Measurements from ENCODE around the gene ERCC6L.
A peak's percentile ranks its signal among the peaks of the same experiment; 100 is the strongest.

ERCC6L gene, protein sequence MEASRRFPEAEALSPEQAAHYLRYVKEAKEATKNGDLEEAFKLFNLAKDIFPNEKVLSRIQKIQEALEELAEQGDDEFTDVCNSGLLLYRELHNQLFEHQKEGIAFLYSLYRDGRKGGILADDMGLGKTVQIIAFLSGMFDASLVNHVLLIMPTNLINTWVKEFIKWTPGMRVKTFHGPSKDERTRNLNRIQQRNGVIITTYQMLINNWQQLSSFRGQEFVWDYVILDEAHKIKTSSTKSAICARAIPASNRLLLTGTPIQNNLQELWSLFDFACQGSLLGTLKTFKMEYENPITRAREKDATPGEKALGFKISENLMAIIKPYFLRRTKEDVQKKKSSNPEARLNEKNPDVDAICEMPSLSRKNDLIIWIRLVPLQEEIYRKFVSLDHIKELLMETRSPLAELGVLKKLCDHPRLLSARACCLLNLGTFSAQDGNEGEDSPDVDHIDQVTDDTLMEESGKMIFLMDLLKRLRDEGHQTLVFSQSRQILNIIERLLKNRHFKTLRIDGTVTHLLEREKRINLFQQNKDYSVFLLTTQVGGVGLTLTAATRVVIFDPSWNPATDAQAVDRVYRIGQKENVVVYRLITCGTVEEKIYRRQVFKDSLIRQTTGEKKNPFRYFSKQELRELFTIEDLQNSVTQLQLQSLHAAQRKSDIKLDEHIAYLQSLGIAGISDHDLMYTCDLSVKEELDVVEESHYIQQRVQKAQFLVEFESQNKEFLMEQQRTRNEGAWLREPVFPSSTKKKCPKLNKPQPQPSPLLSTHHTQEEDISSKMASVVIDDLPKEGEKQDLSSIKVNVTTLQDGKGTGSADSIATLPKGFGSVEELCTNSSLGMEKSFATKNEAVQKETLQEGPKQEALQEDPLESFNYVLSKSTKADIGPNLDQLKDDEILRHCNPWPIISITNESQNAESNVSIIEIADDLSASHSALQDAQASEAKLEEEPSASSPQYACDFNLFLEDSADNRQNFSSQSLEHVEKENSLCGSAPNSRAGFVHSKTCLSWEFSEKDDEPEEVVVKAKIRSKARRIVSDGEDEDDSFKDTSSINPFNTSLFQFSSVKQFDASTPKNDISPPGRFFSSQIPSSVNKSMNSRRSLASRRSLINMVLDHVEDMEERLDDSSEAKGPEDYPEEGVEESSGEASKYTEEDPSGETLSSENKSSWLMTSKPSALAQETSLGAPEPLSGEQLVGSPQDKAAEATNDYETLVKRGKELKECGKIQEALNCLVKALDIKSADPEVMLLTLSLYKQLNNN

DNA sequence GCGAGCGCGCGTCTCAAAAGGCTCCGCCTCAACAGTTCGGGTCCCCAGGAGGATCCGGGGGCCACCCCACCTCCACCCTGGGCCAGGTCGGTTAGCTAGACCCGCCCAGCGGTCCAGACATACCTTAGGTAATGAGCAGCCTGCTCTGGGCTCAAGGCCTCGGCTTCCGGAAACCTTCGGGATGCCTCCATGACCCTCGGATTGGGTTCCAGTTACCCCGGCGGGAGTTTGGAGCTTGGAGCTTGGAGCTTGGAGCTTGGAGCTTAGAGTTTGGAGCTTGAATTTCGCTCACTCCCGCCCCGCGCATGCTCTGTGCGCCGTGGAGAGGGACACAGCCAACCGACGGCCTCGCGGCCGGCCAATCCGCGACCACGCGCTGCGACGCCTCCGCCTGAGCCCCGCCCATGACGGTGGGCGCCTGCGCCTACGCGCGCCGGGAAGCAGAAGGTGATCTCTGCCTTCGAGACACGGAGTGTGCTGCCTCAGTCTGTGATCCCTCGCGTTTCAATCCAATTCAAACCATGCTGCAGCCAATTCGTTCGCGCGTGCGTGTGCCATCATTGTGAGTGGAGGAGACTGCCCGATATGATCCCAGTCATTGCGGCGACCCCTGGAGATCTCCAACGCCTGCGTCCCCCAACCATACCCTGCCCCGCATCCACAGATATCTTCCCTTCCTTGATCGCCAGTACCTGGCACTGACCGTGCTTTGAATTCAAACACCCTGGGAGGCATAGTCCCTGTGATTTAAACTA lies at the start of gene ERCC6L:
Gene ERCC6L (minus strand): TSS at position 307 of the 755 bp plus-strand sequence. CDS start 116 bp downstream, at position 191.
- peak; percentile 70 for DNase-seq (ENCODE audit: low spot score)

DNA sequence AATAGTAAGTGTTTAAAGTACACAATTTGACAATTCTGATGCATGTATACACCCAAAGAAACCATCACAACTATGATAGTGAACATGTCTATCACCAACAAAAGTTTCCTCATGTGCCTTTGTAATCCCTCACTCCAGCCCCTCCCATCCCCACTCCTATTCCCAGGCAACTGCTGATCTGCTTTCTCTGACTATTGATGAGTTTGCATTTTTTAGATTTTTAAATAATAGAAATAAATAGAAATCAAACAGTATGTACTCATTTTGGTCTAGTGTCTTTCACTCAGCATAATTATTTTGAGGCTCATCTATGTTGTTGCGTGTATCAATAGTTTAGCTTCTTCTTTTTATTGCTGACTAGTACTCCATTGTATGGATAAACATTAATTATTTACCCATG lies 43.5 kb upstream of the ERCC6L start:
- DNase-seq (ENCODE audit: low spot score): no peak

DNA sequence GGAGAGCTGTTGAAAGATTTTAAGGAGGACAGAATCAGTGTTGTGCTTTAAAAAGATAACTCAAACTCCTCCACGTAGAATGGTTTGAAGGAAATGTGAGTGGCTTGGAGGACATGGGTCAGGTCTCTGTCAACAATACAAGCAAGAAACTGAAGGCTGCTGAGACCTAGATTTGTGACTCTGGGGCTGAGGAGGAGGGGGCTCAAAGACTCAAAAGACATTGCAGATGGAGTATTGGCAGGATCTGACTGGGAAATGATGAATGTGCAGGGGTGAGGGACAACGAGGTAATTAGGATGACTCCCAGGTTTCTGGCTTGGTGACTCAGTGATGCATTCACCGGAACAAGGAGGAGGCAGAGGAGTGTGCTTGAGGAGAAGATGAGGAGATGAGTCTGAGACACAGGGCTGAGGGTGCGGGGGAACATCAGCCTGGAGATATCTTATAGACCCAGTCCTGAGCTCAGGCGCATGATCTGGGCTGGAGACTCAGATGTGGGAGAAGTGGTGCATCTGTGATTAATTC lies 41.6 kb upstream of the ERCC6L start:
- no peak for DNase-seq (ENCODE audit: low spot score)

DNA sequence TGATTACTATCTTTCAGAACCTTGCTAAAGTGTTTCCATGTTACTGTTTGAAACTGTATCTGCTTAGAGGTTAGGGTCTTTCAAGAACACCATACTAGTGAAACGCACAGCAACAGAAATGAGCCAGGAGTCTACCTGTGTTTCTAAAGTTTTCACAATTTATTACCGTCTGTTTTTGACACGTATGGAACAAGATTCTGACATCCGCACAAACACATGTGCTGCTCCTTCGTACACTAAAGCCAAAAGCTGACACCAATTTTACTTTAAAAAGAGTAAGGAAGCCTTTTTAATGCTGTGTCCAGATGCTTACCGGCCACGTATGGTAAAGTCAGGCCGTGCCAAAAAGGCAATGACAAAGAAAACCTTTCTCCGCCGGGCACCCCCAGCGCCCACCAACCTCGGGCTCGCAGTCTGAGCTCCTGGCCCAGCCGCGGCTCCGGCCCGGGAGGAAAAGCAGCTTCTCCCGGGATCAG lies 37.7 kb upstream of the ERCC6L start:
- DNase-seq (ENCODE audit: low spot score): peak; percentile 4

DNA sequence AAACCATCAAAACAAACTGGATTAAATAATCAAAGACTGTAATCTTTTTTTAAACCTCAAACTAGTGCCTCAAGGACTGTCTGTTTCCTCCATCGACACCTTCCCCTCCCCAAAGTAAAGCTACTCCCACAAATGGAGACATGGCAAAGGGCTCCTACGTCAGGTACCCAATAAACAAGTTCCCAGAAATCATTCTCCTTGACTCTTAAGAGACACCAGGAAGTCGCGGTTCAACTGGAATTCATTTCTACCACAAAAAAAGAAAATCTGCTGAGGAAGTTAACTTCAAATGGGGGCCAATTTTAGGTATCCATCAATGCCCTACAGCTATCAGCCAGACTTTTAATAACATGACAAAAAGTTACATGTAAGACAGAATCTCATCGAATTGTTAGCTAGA lies 35.7 kb upstream of the ERCC6L start:
- no peak for DNase-seq (ENCODE audit: low spot score)

DNA sequence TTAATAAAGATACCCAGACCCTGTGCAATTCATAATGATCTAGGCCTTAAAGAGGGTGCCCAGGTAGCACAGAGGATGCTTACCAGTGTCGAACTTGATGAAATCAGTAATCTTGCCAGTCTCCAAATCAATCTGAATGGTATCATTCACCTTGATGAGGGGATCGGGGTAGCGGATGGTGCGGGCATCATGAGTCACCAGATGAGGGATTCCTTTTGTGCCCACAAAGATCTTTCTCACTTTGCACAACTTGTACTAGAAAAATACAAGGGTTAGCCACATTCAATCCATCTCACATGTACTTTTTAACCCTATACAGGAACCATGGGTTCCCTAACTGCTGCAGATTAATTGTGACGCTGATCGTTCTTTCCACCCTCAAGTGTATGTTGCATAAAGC lies 34.9 kb upstream of the ERCC6L start:
- no peak for DNase-seq (ENCODE audit: low spot score)

DNA sequence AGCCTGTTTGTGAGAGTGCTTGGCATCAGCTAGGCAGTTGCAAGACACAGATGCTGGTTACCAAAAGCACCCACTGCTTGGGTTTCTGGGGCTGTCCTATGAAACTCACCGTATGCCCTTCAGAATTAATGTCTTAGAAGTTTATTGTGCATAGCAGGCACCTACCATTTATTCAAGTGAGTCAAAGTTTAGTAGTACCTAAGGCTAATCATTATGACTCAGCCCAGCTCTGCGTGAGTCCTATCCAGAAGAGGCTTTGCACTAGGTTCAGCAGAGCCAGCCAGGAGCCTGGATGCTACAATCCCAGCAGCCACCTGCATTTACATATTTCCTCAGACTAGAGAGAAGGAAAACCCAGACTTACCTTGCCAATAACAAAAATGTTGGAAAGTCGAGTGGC lies 34.0 kb upstream of the ERCC6L start:
- no peak for DNase-seq (ENCODE audit: low spot score)

DNA sequence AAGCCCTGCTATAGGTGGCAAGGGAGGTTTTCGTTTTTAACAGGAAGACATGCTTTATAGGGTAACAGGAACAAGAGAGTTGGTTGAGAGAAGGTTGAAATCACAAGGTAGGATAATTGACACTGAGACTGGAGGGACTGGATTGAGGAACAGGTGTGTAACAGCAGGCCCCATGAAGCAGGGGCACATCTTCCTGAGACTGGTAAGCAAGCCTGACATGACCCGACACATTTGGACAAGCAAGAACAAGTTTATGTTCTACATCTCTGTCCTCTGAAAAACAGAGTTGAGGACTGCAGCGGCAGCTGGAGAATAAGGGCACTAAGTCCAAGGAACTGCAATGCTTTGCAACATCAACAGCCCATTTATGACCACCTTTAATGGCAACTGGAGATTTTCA lies 33.0 kb upstream of the ERCC6L start:
- DNase-seq (ENCODE audit: low spot score): no peak

DNA sequence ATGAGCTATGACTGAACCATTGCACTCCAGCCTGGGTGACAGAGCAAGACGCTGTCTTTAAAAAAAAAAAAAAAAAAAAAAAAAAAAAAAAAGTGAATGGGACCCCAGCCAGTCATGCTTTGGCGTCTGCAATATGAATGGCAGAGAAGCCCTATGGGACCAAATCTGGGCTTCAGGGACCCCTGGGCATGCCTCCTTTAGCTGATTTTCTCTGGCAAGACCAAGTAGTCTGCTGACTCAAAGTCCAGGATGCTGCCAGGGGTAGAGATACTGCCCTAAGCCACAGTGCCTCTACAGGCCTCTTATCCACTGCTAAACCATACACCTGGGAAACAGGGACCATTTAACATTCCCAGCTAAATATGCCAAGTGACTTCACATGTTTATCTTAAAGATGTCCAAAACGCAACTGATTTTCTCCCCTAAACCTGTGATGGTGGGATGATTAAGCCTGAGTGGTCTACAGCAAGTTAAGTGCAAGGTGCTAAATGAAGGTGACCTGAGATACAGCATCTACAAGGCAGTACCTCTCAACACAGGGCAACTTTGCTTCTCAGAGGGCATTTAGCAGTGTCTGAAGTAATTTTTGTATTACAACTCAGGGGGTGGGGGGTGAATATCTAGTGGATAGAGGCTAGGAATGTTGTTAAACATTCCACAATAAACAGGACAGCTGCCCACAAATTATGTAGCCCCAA lies 32.4 kb upstream of the ERCC6L start:
- DNase-seq (ENCODE audit: low spot score): no peak

DNA sequence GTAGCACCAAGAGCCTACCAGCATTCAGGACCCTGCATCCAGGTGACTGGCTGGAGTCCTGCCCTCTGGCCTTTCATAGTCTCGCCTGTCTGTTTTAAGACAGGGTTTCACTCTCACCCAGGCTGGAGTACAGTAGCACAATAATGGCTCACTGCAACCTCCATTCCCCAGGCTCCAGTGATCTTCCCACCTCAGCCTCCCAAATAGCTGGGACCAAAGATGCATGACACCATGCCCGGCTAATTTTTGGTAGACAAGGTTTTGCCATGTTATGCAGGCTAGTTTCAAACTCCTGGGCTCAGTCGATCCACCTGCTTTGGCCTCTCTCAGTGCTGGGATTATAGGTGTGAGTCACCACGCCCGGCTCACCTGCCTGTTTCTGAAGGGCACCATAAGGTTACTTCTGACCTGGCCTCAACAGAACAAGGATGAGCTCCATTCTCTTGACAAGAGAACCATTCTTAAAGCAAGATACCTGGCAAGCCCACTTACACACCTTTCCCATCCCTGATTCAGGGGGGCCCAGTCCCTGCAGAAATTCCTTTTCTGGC lies 31.6 kb upstream of the ERCC6L start:
- no peak for DNase-seq (ENCODE audit: low spot score)

DNA sequence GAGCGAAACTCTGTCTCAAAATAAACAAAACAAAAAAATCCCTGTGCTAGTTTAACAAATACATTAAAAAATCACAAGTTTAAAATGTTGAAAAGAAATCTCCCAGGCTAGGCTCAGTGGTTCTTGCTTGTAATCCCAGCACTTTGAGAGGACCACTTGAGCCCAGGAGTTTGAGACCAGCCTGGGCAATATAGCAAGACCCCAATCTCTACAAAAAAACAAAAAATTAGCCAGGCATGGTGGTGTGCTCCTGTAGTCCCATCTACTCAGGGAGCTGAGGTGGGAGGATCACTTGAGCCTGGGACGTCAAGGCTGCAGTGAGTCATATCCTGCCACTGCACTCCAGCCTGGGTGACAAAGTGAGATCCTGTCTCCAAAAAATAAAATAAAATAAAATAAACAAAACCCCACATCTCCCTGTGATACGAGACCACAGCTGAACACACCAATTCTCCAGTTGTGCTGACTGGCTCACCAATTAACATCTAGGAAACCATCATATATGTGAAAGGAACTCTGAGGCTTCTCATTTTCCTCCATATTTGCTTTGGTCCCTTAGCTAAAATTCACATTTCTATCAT lies 30.9 kb upstream of the ERCC6L start:
- DNase-seq (ENCODE audit: low spot score): no peak

DNA sequence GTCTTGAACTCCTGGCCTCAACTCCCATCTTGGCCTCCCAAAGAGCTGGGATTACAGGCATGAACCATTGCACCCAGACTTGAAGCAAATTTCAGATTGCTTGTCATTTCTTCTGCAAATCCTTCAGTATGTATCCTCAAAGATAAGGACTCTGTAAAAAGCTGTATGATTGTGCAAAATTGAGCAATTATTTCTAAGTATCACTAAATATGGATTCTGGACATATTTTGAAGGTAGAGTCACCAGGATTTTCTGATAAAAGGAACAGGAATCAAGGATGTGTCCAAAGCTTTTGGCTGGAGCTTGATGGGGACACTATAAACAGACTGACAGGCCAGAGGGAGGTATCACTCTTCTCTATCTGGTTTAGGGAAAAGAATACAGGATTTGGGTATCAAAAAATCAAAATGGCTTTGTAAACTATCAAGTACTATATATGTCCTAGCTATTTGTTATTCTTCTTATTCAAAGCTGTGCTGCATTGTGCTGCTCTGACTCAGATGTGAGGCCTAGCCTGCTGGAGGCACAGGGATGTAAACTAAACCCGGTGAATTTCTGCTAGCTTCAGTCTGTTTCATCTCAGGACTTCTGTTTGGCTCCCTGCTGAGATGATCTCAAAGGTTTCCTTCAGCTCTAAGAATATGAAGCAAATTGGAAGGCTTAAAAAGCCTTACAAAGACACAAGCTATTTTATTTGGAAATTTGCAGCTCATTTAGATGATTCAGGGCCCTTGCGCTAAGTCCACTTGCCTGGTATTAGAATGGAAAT lies 30.0 kb upstream of the ERCC6L start:
- DNase-seq (ENCODE audit: low spot score): no peak

DNA sequence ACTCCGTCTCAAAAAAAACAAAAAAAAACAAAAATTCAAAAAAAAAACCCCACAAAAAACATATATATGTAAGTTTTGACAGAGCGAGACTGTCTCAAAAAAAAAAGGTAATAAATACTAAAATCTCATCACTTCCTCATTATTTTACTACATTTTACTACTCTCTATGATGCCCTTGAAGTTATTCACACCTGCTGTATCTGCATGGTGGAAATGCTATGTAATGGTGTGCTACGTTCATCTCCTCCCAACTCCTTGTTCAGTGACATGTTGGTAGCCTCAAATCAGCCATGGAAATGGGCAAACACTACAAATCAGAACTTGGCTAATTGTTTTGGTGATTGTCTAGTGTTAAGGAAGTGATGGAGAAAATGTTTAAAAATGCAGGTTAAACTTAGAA lies 26.4 kb upstream of the ERCC6L start:
- DNase-seq (ENCODE audit: low spot score): no peak

DNA sequence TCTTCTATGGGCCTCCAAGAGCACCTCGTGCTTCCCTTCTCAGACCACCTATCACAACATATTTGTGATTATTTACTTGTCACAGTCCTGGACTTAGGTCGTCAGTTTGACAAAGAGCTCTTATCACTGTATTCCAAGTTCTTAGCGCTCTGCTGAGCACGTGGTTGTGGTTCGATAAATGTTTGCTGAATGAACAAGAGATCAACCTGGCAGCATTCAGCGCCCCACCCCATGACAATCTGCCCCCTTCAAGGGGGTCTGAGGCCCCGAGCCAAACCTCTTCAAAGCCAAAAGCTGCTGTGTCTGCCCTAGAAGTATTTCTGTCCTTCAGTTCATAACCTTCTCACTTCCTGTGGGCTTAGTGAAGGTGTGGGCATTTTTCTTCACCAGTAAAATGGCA lies 23.2 kb upstream of the ERCC6L start:
- DNase-seq (ENCODE audit: low spot score): no peak

DNA sequence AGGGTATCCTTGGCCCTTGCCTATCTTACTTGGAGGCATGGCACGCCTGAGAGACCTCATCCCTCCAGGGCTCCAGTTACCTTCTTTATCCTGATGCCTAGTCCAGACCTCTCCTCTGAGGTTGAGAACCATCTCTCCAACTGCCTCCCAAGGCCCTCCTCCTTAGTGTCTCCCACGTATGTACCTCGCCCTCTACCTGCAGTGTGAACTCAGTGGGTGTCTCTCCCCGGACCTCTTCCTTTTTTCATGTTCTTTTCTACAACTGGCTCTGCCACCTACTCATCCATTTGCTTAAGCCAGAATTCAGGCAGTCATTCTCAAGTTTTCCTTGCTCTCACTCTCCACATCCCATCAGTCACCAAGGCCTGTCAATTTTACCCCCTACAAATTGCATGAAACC lies 21.6 kb upstream of the ERCC6L start:
- DNase-seq (ENCODE audit: low spot score): no peak

DNA sequence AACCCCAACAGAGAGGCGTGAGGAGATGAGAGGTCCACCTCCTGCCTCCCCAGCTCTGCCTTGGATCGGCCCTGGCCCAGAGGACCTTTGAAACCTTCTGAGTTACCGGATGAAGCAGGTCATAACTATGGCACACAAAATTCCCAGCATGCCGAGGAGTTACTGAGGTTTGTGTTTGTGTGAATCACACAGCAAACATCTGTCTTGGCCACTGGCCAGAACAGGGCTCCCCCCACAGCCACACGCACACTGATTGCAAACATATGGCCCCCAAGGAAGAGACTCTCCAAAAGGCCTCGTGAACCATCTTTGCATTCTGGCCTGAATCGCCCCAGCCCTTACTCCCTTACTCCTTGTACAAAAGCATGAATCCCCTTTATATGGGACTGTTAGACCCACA lies 19.3 kb upstream of the ERCC6L start:
- no peak for DNase-seq (ENCODE audit: low spot score)

DNA sequence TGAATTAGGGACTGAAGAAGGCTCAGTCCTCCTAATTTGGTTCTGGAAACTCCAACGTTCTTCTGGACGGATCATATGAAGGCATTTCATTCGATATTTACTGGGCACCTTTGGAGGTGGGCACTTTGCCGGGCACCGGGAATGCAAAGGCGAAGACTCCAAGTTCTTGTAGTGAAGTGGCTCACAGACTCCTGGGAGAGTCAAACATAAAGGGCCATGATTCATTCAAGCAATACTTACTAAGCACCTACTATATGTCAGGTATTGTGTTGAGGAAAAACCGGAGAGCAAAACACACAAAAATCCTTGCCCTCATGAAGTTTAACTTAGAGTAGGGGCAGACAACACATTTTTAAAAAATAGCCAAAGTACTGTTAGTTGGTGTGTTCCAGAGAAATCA lies 17.0 kb upstream of the ERCC6L start:
- DNase-seq (ENCODE audit: low spot score): no peak

DNA sequence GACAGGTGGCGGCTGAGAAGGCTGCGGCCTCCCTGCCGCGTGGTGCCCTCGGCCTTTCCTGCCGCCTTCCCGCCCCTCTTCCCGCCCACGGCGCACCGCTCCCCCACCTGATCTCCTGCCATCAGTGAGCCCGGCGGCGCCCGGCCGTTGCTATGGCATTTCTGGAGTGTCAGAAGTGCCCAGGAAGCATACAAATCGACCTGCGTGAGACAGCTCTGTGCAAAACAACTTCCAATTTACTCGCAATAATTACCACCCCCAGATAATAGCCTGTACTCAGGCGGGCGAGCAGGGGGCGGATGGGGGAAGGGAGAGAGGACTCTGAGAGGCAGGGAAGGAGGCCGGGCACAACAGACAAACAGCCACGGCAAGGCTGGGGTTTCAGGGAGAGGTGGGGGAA lies 16.6 kb upstream of the ERCC6L start:
- DNase-seq (ENCODE audit: low spot score): no peak

DNA sequence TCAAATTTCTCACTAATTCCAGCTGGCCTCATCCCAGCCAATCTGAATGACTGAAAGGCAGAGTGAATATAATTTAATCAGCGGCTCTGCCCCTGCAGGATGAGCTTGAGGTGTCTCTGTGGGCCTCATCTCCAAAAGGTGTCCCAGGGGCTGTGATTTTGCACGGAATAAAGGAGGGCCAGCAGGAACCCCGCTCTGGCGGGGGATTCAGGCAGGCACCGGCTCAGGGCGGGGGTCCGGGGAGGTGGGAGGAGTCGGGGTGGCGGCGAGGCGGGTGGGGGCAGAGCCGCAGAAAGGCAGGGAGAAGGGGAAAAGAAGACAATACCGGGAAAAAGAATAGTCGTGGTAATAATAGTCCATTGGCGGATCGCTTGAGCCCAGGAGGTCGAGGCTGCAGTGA lies 16.0 kb upstream of the ERCC6L start:
- DNase-seq (ENCODE audit: low spot score): no peak
